Colonic mucosa (tissue), 4 donors: ENCODE results near the gene GAS6. TPM values are rescaled to one million over a fixed set of nuclear protein-coding genes. Genes with fewer than 3 reads are reported as not detected.
A peak's percentile ranks its signal among the peaks of the same experiment; 100 is the strongest.
"Not testable (repeated sequence)": the region's sequence is repeated elsewhere in the genome, so short reads cannot be mapped to it uniquely, and the experiment has no call there.

ENCODE experiments used
- DNase-seq: peaks from one replicate; pipeline ENCODE4 v3.0.0-alpha.2; 2020
- H3K27ac ChIP-seq: fragments of 200-600 bp; one replicate; pipeline ENCODE4 v1.8.0; 2021
- H3K27me3 ChIP-seq: fragments of 200-600 bp; one replicate; pipeline ENCODE4 v1.8.0; 2021
- H3K36me3 ChIP-seq: fragments of 200-600 bp; one replicate; pipeline ENCODE4 v1.8.0; 2021
- H3K4me1 ChIP-seq: fragments of 200-600 bp; one replicate; pipeline ENCODE4 v1.8.0; 2021; ENCODE audit warnings: mild to moderate bottlenecking
- H3K4me3 ChIP-seq: fragments of 200-600 bp; one replicate; pipeline ENCODE4 v1.8.0; 2021
- H3K9ac ChIP-seq, 2 donors: one replicate each; pipeline ENCODE4 v1.7.0; 2013; ENCODE audit warnings: control low read depth in 2 of 2, low read depth in 2 of 2, low read length in 2 of 2
- H3K9me3 ChIP-seq: fragments of 200-600 bp; one replicate; pipeline ENCODE4 v1.8.0; 2021
- CTCF ChIP-seq: fragments of 200-600 bp; IDR thresholded peaks from one replicate; pipeline ENCODE4 v1.8.0; 2022; ENCODE audit warnings: antibody characterized with exemption, mild to moderate bottlenecking
- intact Hi-C: fragments of 100-400 bp; cut with DNase I; formaldehyde crosslinking; loops from one replicate; pipeline ENCODE4 v1.14.1; 2022
- total RNA-seq, 2 donors: library from RNA; stranded (reverse); fragmentation: NEBNext Ultra II Directional in 1 of 2; extraction: Animal tissue kit (Norgen Biotek cat#: 25700) in 1 of 2; gene quantifications; one replicate each; pipeline ENCODE4 v1.2.1, GENCODE V29; 2021
- donor health status: healthy.
- donor health status: DM: no; HTN: no; CAD: no.
- donor health status: DM: no; HTN: no; CAD: no.

Gene GAS6
- total RNA-seq, 2 donors from 2014 or later: 118 to 121 TPM

- Histone ChIP-seq H3K36me3 (no peaks in the 10 kb centered on the region), H3K4me3 (no peak overlapping the region), H3K27ac (no peak overlapping the region), H3K4me1 (no peaks in the 10 kb centered on the region), H3K9ac (no peak overlapping the region), H3K9me3 (no peaks in the 10 kb centered on the region), H3K27me3 (no peaks in the 10 kb centered on the region)
- intact Hi-C loops: no loop called here
- no peak for DNase-seq
- no peak for TF ChIP-seq CTCF
Observed at GRCh38 chr13:113874579-113875428, 10.9 kb upstream of the GAS6 start.

DNA sequence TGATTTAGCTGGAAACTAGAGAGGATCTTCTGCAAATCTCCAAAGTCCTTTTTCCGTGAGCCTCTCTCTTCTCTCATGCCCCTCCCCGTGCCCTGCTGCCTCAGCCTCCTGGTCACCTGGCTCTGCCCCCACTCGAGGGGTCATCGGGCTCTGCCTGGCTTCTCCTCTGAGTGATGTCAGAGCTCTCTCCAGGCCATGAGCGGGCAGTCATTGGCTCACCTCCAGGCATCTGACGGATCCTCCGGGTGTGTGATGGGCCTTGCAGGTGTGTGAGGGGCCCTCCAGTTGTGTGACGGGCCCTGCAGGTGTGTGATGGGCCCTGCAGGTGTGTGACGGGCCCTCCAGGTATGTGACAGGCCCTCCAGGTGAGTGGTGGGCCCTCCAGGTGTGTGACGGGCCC is 10.3 kb upstream of the GAS6 start:
- Histone ChIP-seq H3K9ac (no peak overlapping the region), H3K27me3 (no peaks in the 10 kb centered on the region), H3K9me3 (no peaks in the 10 kb centered on the region), H3K4me3 (no peak overlapping the region), H3K27ac (no peak overlapping the region), H3K36me3 (no peaks in the 10 kb centered on the region), H3K4me1 (no peaks in the 10 kb centered on the region)
- no peak for TF ChIP-seq CTCF
- DNase-seq: no peak
- intact Hi-C loops: no loop called here

- no peaks in the 10 kb centered on the region for H3K9me3 ChIP-seq
- DNase-seq: no peak
- H3K4me3 ChIP-seq: no peak overlapping the region
- TF ChIP-seq CTCF: no peak
- intact Hi-C loops: no loop called here
- no peaks in the 10 kb centered on the region for H3K27me3 ChIP-seq
- H3K27ac ChIP-seq: no peak overlapping the region
- no peak overlapping the region for H3K9ac ChIP-seq
- H3K36me3 ChIP-seq: no peaks in the 10 kb centered on the region
- H3K4me1 ChIP-seq: no peaks in the 10 kb centered on the region
Observed at GRCh38 chr13:113869263-113869662, 5.4 kb upstream of the GAS6 start.

GRCh38 chr13:113867913-113868312 is 4.0 kb upstream of the GAS6 start:
- H3K4me1 ChIP-seq, H3K27me3 ChIP-seq, intact Hi-C loops, H3K4me3 ChIP-seq, H3K9me3 ChIP-seq, H3K9ac ChIP-seq, DNase-seq, H3K27ac ChIP-seq, H3K36me3 ChIP-seq: not testable (repeated sequence)

DNA sequence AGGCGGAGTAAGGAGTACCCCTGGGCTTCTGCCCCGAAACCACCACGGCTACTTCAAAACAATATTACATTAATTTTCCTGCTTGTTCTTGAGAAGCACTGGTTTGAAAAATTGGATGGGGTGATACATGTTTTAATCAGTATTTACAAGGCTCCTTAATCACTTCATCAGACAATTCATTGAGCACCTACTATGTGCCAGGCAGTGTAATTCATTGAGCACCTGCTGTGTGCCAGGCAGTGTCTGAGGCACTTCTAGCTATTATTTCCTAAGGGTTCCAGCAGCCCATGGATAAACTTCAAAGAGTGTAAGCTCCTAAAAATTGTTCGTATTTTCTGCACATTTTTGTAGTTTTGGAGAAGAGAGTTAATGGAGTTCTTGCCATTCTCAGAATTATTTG is 1.6 kb upstream of the GAS6 start:
- peaks cover 8% of the 10 kb centered on the region for H3K4me1 ChIP-seq
- TF ChIP-seq CTCF: no peak
- intact Hi-C loops: no loop called here
- no peak overlapping the region for H3K4me3 ChIP-seq
- DNase-seq: no peak
- H3K36me3 ChIP-seq: no peaks in the 10 kb centered on the region
- H3K9ac ChIP-seq: no peak overlapping the region
- H3K27me3 ChIP-seq: no peaks in the 10 kb centered on the region
- no peaks in the 10 kb centered on the region for H3K9me3 ChIP-seq
- H3K27ac ChIP-seq: no peak overlapping the region

GRCh38 chr13:113864273-113864890 is 506 bp upstream of the GAS6 start:
- Histone ChIP-seq H3K27me3 (no peaks in the 10 kb centered on the region), H3K36me3 (no peaks in the 10 kb centered on the region), H3K27ac (no peak overlapping the region), H3K4me3 (peak overlapping the region; percentile 80), H3K9ac (peak overlapping the region; percentile 40 to 44), H3K9me3 (no peaks in the 10 kb centered on the region), H3K4me1 (peaks cover 14% of the 10 kb centered on the region)
- intact Hi-C loops: no loop called here
- DNase-seq: peak; percentile 27
- no peak for TF ChIP-seq CTCF
